ENCODE results near the gene CEP89. TPM values are rescaled to one million over a fixed set of nuclear protein-coding genes. Genes with fewer than 3 reads are reported as not detected.
"Not testable (repeated sequence)": the region's sequence is repeated elsewhere in the genome, so short reads cannot be mapped to it uniquely, and the experiment has no call there.

CEP89 gene
- 10 to 100 TPM; 18.7 to 25.9 TPM for total RNA-seq

DNA sequence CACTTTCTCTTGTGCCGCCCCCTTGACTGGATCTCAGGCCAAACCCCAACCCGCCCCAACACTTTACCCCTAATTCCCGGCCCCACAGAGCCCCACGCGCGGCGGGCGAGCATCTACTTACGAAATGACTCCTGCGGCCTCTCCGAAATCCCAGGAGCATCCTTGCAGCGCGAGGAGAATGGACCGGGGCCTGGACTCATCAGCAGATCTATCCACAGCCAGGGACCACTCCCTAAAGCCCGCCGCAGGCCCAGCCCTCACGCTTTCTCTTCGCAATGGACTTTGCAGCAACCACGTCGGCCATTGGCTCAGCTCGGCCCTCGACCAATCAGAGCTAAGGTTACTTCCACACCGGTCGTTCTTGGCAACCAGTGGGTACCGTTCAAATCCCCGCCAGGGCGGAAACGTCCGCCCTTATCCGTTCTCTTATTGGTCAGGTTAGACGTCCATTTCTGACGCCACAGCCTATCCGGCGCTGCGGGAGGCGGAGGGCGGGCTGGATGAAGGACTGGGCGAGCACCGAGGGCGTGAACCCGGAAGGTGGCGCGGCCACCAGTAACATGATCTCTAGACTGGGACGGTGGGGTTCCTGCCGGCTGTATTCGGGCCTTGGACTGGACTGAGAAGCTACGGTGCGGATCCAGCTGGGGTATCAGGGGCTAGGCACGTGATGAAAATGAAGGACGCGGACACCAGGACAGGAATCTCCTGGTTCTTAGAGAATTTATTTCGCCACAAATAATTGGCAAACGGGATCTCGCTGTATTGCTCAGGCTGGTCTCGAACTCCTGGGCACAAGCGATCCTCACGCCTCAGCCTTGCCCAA lies at the start of gene CEP89, which contains the start of gene FAAP24:
CEP89 (minus strand) TSS at position 244 of the 826 bp plus-strand sequence; CDS start at position 160, 84 bp downstream.
FAAP24 (plus strand) TSS at position 528 of the 826 bp plus-strand sequence. CDS start 955 bp downstream, outside the sequence.
- peaks cover 11% of the 10 kb centered on the region for H3K36me3 Mint-ChIP-seq (ENCODE audit: low read depth)
- POLR2A ChIA-PET, result interaction anchor here (0.6 to 0.7 kb wide), 3 partner anchors 100 to 486 kb away, joined by 3 to 5 read pairs (median 3); no protein-coding TSS in a partner anchor
- H3K9me3 Mint-ChIP-seq, result no peaks in the 10 kb centered on the region
- peak within 1 kb of the TSS; percentile 89 for H3K27ac Mint-ChIP-seq
- H3K4me3 Mint-ChIP-seq, result peak within 1 kb of the TSS; percentile 100
- no peaks in the 10 kb centered on the region for H3K27me3 Mint-ChIP-seq
- CTCF ChIA-PET, result interaction anchor here (1.2 to 1.8 kb wide), 3 partner anchors 41 to 372 kb away, joined by 3 to 7 read pairs (median 3); no protein-coding TSS in a partner anchor
- H3K4me1 Mint-ChIP-seq, result peaks cover 37% of the 10 kb centered on the region
- DNase-seq, result peak; percentile 99

DNA sequence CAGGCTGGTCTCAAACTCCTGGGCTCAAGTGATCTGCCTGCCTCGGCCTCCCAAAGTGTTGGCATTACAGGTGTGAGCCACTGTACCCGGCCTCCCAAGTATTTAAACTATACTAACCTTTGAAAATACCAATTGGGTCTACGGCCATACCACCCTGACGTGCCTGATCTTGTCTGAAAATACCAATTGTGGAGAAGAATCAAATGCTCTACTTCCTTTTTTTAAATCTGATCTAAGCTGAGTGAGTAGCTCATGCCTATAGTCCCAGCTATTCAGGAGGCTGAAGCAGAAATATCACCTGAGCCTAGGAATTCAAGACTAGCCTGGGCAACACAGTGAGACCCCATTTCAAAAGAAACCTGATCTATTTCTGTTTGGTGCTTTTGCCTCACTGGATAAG lies 39.1 kb upstream of the CEP89 start:
- H3K27ac Mint-ChIP-seq; H3K36me3 Mint-ChIP-seq (ENCODE audit: low read depth); H3K4me1 Mint-ChIP-seq; POLR2A ChIA-PET; H3K4me3 Mint-ChIP-seq; H3K9me3 Mint-ChIP-seq; H3K27me3 Mint-ChIP-seq; CTCF ChIA-PET; DNase-seq: not testable (repeated sequence)

DNA sequence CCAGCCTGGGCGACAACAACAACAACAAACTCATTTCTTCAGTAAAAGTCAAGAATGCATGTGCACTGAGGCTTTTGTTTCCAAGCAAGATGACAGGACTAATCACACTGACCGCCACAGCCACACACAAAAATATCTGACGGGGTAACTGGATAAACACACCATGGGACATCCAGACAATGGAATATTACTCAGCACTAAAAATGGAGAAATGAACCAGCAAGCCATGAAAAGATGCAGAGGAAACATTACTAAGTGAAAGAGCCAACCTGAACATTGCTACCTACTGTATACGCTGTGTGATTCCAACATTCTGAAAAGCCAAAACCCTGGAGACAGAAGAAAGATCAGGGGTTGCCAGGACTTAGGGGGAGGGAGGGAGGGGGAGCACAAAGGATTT lies 37.0 kb upstream of the CEP89 start:
- CTCF ChIA-PET, result no interaction called here
- no peak overlapping the region for H3K4me3 Mint-ChIP-seq
- H3K27me3 Mint-ChIP-seq, result no peaks in the 10 kb centered on the region
- no peaks in the 10 kb centered on the region for H3K36me3 Mint-ChIP-seq (ENCODE audit: low read depth)
- H3K4me1 Mint-ChIP-seq, result no peaks in the 10 kb centered on the region
- POLR2A ChIA-PET, result no interaction called here
- H3K9me3 Mint-ChIP-seq, result no peaks in the 10 kb centered on the region
- no peak for DNase-seq
- H3K27ac Mint-ChIP-seq, result no peak overlapping the region

DNA sequence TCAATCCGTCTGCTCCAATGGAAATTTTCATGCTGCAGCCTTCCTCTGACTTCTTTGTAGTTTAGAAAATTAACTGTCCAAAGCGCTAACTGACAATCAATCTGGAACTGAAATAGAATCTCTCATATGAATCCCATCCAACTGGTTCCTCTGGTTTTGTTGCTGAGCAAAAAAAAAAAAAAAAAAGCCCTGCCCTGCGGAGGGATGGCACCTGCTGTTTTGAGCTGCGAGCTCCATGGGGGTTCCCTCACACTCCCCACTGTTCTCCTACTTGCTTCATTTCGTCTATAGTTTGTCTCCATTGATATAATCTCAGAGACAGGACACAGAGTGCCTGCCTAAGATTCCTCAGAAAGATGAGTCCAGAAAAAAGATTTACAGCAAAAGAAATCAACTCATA lies 33.7 kb upstream of the CEP89 start:
- H3K36me3 Mint-ChIP-seq (ENCODE audit: low read depth), result peaks cover 2% of the 10 kb centered on the region
- no peaks in the 10 kb centered on the region for H3K9me3 Mint-ChIP-seq
- H3K4me1 Mint-ChIP-seq, result peaks cover 7% of the 10 kb centered on the region
- no peak overlapping the region for H3K27ac Mint-ChIP-seq
- no peaks in the 10 kb centered on the region for H3K27me3 Mint-ChIP-seq
- POLR2A ChIA-PET, result no interaction called here
- CTCF ChIA-PET, result interaction anchor here (0.7 kb wide), 1 partner anchor 126 kb away, joined by 4 read pairs; no protein-coding TSS in a partner anchor
- no peak overlapping the region for H3K4me3 Mint-ChIP-seq
- DNase-seq, result no peak

DNA sequence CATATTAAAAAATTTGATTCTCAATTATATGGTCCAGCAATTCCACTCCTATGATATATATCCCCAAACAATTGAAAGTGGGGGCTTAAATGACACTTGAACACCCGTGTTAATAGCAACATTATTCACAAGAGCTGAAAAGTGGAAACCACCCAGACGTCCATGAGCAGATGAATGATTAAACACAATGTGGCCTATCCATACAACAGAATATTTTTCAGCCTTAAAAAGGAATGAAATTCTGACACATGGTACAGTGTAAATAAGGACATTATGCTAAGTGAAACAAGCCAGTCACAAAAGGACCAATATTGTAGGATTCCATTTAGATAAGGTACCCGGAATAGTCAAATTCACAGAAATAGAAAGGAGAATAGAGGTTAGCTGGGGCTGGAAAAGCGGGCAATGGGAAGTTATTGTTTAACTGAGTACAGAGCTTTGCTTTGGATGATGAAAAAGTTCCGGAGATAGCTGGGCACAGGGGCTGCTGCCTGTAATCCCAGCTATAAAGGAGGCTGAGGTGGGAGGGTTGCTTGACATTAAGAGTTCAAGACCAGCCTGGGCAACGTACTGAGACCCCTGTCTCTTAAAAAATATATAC lies 31.8 kb upstream of the CEP89 start:
- H3K4me3 Mint-ChIP-seq; H3K36me3 Mint-ChIP-seq (ENCODE audit: low read depth); CTCF ChIA-PET; H3K27me3 Mint-ChIP-seq; H3K9me3 Mint-ChIP-seq; POLR2A ChIA-PET; DNase-seq: not testable (repeated sequence)
- Mint-ChIP-seq H3K4me1 (peaks cover 23% of the 10 kb centered on the region), H3K27ac (peak overlapping the region; percentile 9)

DNA sequence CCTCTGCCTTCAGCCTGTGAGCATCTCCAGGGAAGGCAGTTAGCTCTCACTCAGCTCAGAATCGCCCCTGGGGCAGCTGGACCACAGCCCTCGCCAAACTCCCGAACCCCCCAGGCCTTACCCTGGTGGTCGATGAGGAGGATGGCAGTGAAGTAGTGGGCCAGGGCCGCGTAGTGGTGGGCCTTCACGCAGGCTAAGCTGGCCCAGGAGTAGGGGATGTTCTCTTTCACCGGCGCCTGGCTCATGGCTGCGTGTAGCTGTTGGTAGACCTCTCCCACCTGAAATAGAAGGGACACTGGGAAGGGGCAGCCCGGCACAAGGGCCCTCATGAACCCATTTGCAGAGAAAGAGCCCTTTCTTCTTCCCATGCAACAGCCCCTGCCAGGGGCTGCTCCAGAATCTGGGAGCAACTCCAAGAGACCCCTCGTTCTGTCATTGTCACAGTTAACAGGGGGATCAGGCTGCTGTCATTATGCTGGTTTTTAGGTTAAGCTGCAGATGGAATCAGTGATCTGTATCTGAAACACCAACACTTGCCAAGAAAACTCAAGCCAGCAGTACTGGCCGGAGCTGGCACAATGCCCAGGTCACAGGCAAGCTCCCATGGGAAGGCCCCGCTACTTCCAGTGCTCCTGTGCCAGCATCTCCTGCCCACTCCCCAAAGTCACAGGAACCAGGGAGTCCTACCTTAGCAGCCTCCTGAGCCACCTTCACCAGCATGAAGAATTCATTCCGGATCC lies 30.5 kb upstream of the CEP89 start:
- DNase-seq; H3K36me3 Mint-ChIP-seq (ENCODE audit: low read depth); POLR2A ChIA-PET; H3K9me3 Mint-ChIP-seq; CTCF ChIA-PET; H3K27me3 Mint-ChIP-seq; H3K4me3 Mint-ChIP-seq: not testable (repeated sequence)
- peak overlapping the region; percentile 9 for H3K27ac Mint-ChIP-seq
- peaks cover 28% of the 10 kb centered on the region for H3K4me1 Mint-ChIP-seq

DNA sequence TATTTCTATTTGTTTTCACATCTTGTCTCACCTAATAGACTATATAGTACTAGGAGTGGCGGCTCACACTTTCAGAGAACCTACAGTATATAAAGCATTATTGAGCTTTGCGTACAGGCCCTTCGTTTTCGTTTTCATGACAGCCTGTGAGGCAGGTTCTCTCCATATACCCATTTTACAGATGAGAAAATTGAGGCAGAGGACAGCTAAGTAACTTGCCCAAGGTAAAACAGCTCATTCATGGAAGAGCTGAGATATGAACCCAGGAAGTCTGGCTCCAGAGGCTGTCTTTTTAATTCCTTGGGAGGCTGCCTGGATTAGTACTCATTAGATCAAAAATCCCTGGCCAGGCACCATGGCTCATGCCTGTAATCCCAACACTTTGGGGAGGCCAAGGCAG lies 29.2 kb upstream of the CEP89 start:
- Mint-ChIP-seq H3K36me3 (ENCODE audit: low read depth) (peaks cover 3% of the 10 kb centered on the region), H3K9me3 (no peaks in the 10 kb centered on the region), H3K4me1 (peaks cover 28% of the 10 kb centered on the region), H3K4me3 (peak overlapping the region; percentile 43), H3K27me3 (no peaks in the 10 kb centered on the region), H3K27ac (peak overlapping the region; percentile 91)
- ChIA-PET CTCF (interaction anchor here (0.6 kb wide), 1 partner anchor 146 kb away, joined by 4 read pairs; no protein-coding TSS in a partner anchor), POLR2A (no interaction called here)
- DNase-seq, result no peak

DNA sequence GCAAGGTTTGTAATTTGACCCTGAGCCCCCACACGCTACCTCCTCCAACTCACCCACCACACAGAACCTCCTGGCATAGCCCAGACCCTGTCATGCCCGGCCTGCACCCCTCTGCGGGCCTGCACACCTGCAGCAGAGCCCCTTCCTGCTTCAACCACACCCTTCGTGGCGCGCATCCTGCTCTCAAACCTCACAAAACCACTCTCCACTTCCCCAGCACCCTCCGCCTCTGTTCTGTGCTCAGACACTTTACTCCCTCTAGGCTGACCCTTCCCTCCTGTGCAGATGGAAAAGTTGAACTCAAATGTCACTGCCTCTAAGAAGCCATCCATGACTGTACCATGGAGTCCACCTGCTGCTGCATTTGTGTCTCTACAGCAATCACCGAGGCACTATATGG lies 28.8 kb upstream of the CEP89 start:
- H3K4me3 Mint-ChIP-seq, result peak overlapping the region; percentile 43
- peak; percentile 62 for DNase-seq
- H3K9me3 Mint-ChIP-seq, result no peaks in the 10 kb centered on the region
- POLR2A ChIA-PET, result no interaction called here
- CTCF ChIA-PET, result no interaction called here
- peaks cover 3% of the 10 kb centered on the region for H3K36me3 Mint-ChIP-seq (ENCODE audit: low read depth)
- H3K27ac Mint-ChIP-seq, result peak overlapping the region; percentile 91
- H3K27me3 Mint-ChIP-seq, result no peaks in the 10 kb centered on the region
- H3K4me1 Mint-ChIP-seq, result peaks cover 28% of the 10 kb centered on the region

DNA sequence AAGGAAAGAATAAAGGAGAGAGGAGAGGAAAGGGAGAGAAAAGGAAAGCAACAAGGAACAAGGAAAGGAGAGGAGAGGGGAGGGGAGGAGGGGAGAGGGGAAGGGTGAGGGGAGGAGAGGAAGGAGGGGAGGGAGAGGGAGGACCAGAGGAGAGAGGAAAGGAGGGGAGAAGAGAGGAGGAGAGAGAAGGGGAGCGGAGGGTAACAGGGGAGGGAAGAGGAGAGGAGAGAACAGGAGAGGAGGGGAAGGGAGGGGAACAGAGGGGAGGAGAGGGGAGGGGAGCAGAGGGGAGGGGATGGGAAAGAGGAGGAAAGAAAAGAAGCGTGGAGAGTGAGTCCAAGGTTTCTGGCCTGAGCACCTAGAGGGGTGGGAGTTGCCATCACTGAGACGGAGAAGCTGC lies 27.0 kb upstream of the CEP89 start:
- H3K36me3 Mint-ChIP-seq (ENCODE audit: low read depth), result peaks cover 3% of the 10 kb centered on the region
- no peaks in the 10 kb centered on the region for H3K9me3 Mint-ChIP-seq
- H3K27ac Mint-ChIP-seq, result peak overlapping the region; percentile 73
- H3K4me1 Mint-ChIP-seq, result peaks cover 28% of the 10 kb centered on the region
- POLR2A ChIA-PET, result no interaction called here
- CTCF ChIA-PET, result no interaction called here
- no peak overlapping the region for H3K4me3 Mint-ChIP-seq
- no peak for DNase-seq
- H3K27me3 Mint-ChIP-seq, result no peaks in the 10 kb centered on the region

DNA sequence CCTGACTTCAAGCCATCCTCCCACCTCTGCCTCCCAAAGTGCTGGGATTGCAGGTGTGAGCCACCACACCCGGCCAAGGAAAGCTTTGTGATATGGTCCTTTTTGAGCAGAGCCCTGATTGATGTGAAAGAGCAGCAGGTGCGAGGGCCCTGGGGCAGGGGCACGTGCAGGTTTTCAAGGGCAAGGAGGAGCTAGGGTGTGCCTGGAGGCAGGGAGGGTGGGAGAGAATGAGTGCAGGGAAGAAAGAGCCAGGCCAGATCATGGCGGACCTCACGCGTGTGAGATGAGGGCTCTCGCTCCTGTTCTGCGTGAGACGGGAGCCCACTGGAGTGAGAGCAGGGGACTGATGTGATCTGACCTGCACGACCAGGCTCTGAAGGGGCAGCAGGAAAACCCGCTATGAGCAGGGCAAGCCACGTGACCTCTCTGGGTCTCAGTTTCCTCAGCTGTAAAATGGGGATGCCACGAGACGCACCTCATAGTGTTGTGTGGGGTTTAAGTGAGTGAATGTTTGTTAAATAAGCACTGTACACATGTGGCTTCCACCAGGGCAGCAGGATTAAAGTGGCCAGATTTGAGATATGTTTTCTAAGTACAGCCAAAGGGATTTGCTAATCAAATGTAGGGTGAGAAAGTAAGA lies 26.1 kb upstream of the CEP89 start:
- peak overlapping the region; percentile 39 for H3K27ac Mint-ChIP-seq
- H3K4me3 Mint-ChIP-seq, result no peak overlapping the region

DNA sequence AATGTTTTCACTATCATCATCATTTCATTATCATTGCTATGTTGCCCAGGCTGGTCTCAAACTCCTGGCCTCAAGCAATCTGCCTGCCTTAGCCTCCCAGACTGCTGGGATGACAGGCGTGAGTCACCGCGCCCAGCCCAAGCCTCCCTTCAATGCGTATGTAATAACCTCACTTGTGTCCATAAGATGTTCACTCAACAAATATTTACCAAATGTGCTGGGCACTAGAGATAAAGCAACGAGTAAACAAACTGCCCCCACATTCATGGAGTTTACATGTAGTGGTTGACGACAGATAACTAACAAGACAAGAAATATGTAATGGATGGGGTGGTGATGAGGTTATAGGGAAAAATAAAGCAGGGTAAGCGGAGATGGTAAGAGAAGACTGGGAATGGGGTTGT lies 25.3 kb upstream of the CEP89 start:
- H3K27ac Mint-ChIP-seq; H3K27me3 Mint-ChIP-seq; H3K36me3 Mint-ChIP-seq (ENCODE audit: low read depth); H3K9me3 Mint-ChIP-seq; DNase-seq; POLR2A ChIA-PET; H3K4me3 Mint-ChIP-seq; CTCF ChIA-PET: not testable (repeated sequence)
- H3K4me1 Mint-ChIP-seq, result peaks cover 28% of the 10 kb centered on the region

More for the DNA sequence above, 26.1 kb upstream of the CEP89 start:
- Mint-ChIP-seq H3K36me3 (ENCODE audit: low read depth) (peaks cover 3% of the 10 kb centered on the region), H3K27me3 (no peaks in the 10 kb centered on the region), H3K9me3 (no peaks in the 10 kb centered on the region), H3K4me1 (peaks cover 28% of the 10 kb centered on the region)
- POLR2A ChIA-PET, result no interaction called here
- CTCF ChIA-PET, result interaction anchor here (0.6 kb wide), 1 partner anchor 57 kb away, joined by 3 read pairs; no protein-coding TSS in a partner anchor
- DNase-seq, result no peak

DNA sequence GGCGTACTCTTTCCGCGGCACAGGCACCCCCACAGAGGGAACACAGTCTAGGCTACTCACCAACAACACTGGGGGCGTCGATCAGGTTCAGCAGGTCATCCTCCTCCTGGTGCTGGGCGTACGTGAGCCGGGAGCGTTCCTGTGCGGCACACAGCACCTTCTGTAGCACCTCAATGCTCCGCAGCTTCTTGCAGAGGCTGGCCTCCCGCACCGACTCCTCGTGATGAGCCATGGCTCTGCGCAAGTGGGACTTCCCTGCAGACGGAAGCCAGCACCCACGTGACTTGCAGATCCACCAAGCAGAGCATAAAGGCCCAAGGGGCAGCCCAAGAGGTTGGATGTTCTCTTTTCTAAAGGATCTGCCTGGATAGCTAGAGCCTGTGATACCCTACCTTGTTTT lies 24.2 kb upstream of the CEP89 start:
- H3K9me3 Mint-ChIP-seq; DNase-seq; H3K4me3 Mint-ChIP-seq; H3K36me3 Mint-ChIP-seq (ENCODE audit: low read depth); POLR2A ChIA-PET; CTCF ChIA-PET; H3K27ac Mint-ChIP-seq; H3K27me3 Mint-ChIP-seq: not testable (repeated sequence)
- peaks cover 34% of the 10 kb centered on the region for H3K4me1 Mint-ChIP-seq
